GM23338 (cell line): ENCODE data around the gene RBBP8. TPM values are rescaled to one million over a fixed set of nuclear protein-coding genes. Genes with fewer than 3 reads are reported as not detected.

Experiments
- ATAC-seq: fragments of 200-7000 bp; cut with Tn5 transposase; 3 replicates; pipeline ENCODE4 v1.9.1; 2020
- DNase-seq: peaks from one replicate; pipeline ENCODE4 v3.0.0-alpha.2; 2015; ENCODE audit warnings: low spot score
- H2AFZ ChIP-seq: fragments of 200-600 bp; sonication (generic); 2 replicates; pipeline ENCODE4 v1.8.0; 2016; ENCODE audit warnings: antibody characterized with exemption, mild to moderate bottlenecking, moderate library complexity
- H3F3A ChIP-seq: fragments of 200-600 bp; sonication (generic); replicated peaks from 2 replicates; pipeline ENCODE4 v1.8.0; 2017; ENCODE audit warnings: antibody characterized with exemption, mixed run types, low read depth
- H3K27ac ChIP-seq: fragments of 200-600 bp; sonication (generic); 2 replicates; pipeline ENCODE4 v1.6.1; 2016; ENCODE audit warnings: low read depth
- H3K27me3 ChIP-seq: fragments of 200-600 bp; sonication (generic); 2 replicates; pipeline ENCODE4 v1.8.0; 2016; ENCODE audit warnings: mild to moderate bottlenecking, mixed run types, moderate library complexity; ENCODE audit not compliant: insufficient read depth
- H3K36me3 ChIP-seq: fragments of 200-600 bp; sonication (generic); 2 replicates; pipeline ENCODE4 v1.8.0; 2016; ENCODE audit warnings: mild to moderate bottlenecking; ENCODE audit not compliant: insufficient read depth
- H3K4me1 ChIP-seq: fragments of 200-600 bp; sonication (generic); 2 replicates; pipeline ENCODE4 v1.8.0; 2016; ENCODE audit warnings: mild to moderate bottlenecking, moderate library complexity; ENCODE audit not compliant: insufficient read depth
- H3K4me2 ChIP-seq: fragments of 200-600 bp; sonication (generic); 2 replicates; pipeline ENCODE4 v1.7.1; 2017; ENCODE audit warnings: mixed run types
- H3K4me3 ChIP-seq: fragments of 200-600 bp; sonication (generic); 2 replicates; pipeline ENCODE4 v1.6.1; 2016; ENCODE audit warnings: mixed run types
- H3K79me2 ChIP-seq: fragments of 200-600 bp; sonication (generic); replicated peaks from 2 replicates; pipeline ENCODE4 v1.8.0; 2017; ENCODE audit warnings: mild to moderate bottlenecking; ENCODE audit not compliant: insufficient read depth
- H3K9me2 ChIP-seq: fragments of 200-600 bp; sonication (generic); 2 replicates; pipeline ENCODE4 v1.8.0; 2017; ENCODE audit not compliant: insufficient read depth
- H4K20me1 ChIP-seq: fragments of 200-600 bp; sonication (generic); replicated peaks from 2 replicates; pipeline ENCODE4 v1.8.0; 2017; ENCODE audit warnings: mild to moderate bottlenecking; ENCODE audit not compliant: insufficient read depth
- H3K27ac Mint-ChIP-seq: 2 replicates; pipeline ENCODE4 v1.8.0; 2020; ENCODE audit warnings: inconsistent platforms, mild to moderate bottlenecking, moderate library complexity, mixed read lengths
- H3K27me3 Mint-ChIP-seq: 3 replicates; pipeline ENCODE4 v1.8.0; 2022; ENCODE audit warnings: low read depth, mild to moderate bottlenecking, moderate library complexity, mixed read lengths, inconsistent platforms; ENCODE audit not compliant: insufficient read depth, poor library complexity
- H3K36me3 Mint-ChIP-seq: 3 replicates; pipeline ENCODE4 v1.8.0; 2021; ENCODE audit warnings: low read depth, mild to moderate bottlenecking, inconsistent platforms, moderate library complexity, mixed read lengths
- H3K4me1 Mint-ChIP-seq: 3 replicates; pipeline ENCODE4 v1.8.0; 2020; ENCODE audit warnings: mild to moderate bottlenecking, inconsistent platforms, mixed read lengths
- H3K4me3 Mint-ChIP-seq: 3 replicates; pipeline ENCODE4 v1.8.0; 2021; ENCODE audit warnings: moderate library complexity, mild to moderate bottlenecking, inconsistent platforms, mixed read lengths
- H3K9me3 Mint-ChIP-seq: 3 replicates; pipeline ENCODE4 v1.8.0; 2020; ENCODE audit warnings: moderate library complexity, mild to moderate bottlenecking, inconsistent platforms, mixed read lengths
- CREB1 ChIP-seq: fragments of 250-450 bp; sonication (Bioruptor Pico); IDR thresholded peaks from 2 replicates; pipeline ENCODE4 v1.5.0; 2020; ENCODE audit warnings: low read depth, mild to moderate bottlenecking, moderate library complexity
- EZH2 ChIP-seq: fragments of 200-600 bp; sonication (generic); IDR thresholded peaks from one replicate; pipeline ENCODE4 v1.8.0; 2017; ENCODE audit warnings: antibody characterized with exemption, mild to moderate bottlenecking, low read depth; ENCODE audit not compliant: unreplicated experiment
- STAT1 ChIP-seq: IDR thresholded peaks from one replicate; pipeline ENCODE4 v1.6.1; 2016; ENCODE audit warnings: antibody characterized with exemption; ENCODE audit not compliant: unreplicated experiment
- ZNF114 ChIP-seq: fragments of 250-450 bp; sonication (Bioruptor Pico); IDR thresholded peaks from 2 replicates; pipeline ENCODE4 v1.5.0; 2020; ENCODE audit warnings: mild to moderate bottlenecking, moderate library complexity
- polyA plus RNA-seq: library from polyadenylated mRNA; unstranded; fragments of >200 nt; fragmentation: Nextera tagmentation; extraction: Ambion mirVana; gene quantifications from 2 replicates; pipeline ENCODE4 v1.2.1, GENCODE V29; 2016
- total RNA-seq: library from RNA; depleted of rRNA; stranded (reverse); fragments of >200 nt; shearing (Covaris generic); gene quantifications from 2 replicates; pipeline ENCODE4 v1.2.3, GENCODE V29; 2014
- TF ChIP-seq, protein P1 (sequence below): IDR thresholded peaks from one replicate; pipeline ENCODE4 v1.6.1; 2018; ENCODE audit warnings: antibody characterized with exemption; ENCODE audit not compliant: unreplicated experiment
- TF ChIP-seq, protein P2 (sequence below): IDR thresholded peaks from 2 replicates; pipeline ENCODE4 v1.6.1; 2016; ENCODE audit warnings: antibody characterized with exemption

RBBP8 gene
- total and polyA plus RNA-seq, 2 experiments from 2014 or later = 53.3 to 55.6 TPM

DNA sequence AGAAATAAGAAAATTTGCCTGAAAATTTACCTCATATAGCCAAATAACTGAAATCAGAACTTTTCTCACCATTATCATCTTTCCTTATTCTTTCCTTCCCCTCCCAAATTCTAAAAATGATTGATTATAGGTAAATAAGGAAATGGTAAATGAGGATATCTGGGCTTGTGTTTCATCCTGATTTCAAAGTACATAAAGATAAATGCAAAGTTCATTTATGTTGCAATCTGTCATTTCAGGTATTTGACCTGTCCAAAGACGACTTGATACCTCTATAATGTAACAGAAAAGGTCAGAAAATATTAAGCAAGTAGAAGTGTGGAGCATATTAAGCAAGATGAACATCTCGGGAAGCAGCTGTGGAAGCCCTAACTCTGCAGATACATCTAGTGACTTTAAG lies 3.4 kb downstream of the RBBP8 start (continued):
- TF ChIP-seq, protein P1, sequence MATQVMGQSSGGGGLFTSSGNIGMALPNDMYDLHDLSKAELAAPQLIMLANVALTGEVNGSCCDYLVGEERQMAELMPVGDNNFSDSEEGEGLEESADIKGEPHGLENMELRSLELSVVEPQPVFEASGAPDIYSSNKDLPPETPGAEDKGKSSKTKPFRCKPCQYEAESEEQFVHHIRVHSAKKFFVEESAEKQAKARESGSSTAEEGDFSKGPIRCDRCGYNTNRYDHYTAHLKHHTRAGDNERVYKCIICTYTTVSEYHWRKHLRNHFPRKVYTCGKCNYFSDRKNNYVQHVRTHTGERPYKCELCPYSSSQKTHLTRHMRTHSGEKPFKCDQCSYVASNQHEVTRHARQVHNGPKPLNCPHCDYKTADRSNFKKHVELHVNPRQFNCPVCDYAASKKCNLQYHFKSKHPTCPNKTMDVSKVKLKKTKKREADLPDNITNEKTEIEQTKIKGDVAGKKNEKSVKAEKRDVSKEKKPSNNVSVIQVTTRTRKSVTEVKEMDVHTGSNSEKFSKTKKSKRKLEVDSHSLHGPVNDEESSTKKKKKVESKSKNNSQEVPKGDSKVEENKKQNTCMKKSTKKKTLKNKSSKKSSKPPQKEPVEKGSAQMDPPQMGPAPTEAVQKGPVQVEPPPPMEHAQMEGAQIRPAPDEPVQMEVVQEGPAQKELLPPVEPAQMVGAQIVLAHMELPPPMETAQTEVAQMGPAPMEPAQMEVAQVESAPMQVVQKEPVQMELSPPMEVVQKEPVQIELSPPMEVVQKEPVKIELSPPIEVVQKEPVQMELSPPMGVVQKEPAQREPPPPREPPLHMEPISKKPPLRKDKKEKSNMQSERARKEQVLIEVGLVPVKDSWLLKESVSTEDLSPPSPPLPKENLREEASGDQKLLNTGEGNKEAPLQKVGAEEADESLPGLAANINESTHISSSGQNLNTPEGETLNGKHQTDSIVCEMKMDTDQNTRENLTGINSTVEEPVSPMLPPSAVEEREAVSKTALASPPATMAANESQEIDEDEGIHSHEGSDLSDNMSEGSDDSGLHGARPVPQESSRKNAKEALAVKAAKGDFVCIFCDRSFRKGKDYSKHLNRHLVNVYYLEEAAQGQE = no peak
- TF ChIP-seq ZNF114 (CRISPR knock-in tag) (no peak), EZH2 (no peak), CREB1 (CRISPR knock-in tag) (no peak), STAT1 (no peak)
- TF ChIP-seq, protein P2, sequence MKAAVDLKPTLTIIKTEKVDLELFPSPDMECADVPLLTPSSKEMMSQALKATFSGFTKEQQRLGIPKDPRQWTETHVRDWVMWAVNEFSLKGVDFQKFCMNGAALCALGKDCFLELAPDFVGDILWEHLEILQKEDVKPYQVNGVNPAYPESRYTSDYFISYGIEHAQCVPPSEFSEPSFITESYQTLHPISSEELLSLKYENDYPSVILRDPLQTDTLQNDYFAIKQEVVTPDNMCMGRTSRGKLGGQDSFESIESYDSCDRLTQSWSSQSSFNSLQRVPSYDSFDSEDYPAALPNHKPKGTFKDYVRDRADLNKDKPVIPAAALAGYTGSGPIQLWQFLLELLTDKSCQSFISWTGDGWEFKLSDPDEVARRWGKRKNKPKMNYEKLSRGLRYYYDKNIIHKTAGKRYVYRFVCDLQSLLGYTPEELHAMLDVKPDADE = no peak

DNA sequence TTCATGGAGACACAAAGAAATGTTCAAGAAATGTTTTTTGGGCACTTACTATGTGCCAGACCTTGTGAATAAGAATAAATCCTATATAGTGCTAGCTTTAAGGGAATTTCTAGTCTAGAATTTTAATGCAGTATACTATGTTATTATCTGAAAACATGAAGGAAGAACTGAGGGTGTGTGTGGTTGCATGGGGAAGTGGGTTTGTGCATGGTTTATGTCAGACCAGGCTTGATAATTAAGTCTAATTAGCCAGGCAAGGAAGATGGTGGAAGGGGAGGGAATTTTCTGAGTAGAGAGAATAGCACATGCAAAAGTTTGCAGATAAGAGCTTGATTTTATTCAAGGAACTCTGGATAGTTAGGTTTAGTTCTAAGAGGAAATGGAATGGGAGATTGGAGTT lies 6.5 kb downstream of the RBBP8 start:
- Histone ChIP-seq H3K4me1 (peaks cover 9% of the 10 kb centered on the region), H3K4me3 (no peak overlapping the region), H3K27me3 (no peaks in the 10 kb centered on the region), H3K36me3 (peaks cover 18% of the 10 kb centered on the region; the same call in 1 of the 2 replicates), H3F3A (no peaks in the 10 kb centered on the region), H2AFZ (no peak overlapping the region), H3K79me2 (peaks cover 41% of the 10 kb centered on the region), H3K27ac (no peak overlapping the region), H3K9me2 (no peaks in the 10 kb centered on the region), H3K4me2 (no peak overlapping the region), H4K20me1 (peaks cover 6% of the 10 kb centered on the region; the same call in 1 of the 2 replicates)
- no peak overlapping the region for H3K4me3 Mint-ChIP-seq
- ATAC-seq (no peak), DNase-seq (no peak)
- no peaks in the 10 kb centered on the region for H3K27me3 Mint-ChIP-seq
- no peak overlapping the region for H3K27ac Mint-ChIP-seq
- H3K4me1 Mint-ChIP-seq = peaks cover 7% of the 10 kb centered on the region; the same call in 2 of the 3 replicates
- H3K9me3 Mint-ChIP-seq = no peaks in the 10 kb centered on the region
- peaks cover 48% of the 10 kb centered on the region for H3K36me3 Mint-ChIP-seq
- no peak for TF ChIP-seq STAT1
- TF ChIP-seq, protein P1 = no peak
